Ectodermal cell (in vitro differentiated cells): ENCODE measurements around the gene MPG.

Source experiments
- H3K27ac ChIP-seq: 2 replicates; pipeline ENCODE4 v1.7.0; 2013; ENCODE audit warnings: mild to moderate bottlenecking, low read depth, low read length; ENCODE audit not compliant: insufficient read depth, poor library complexity, severe bottlenecking
- H3K27me3 ChIP-seq: 2 replicates; pipeline ENCODE4 v1.7.0; 2013; ENCODE audit warnings: mild to moderate bottlenecking, low read length; ENCODE audit not compliant: insufficient read depth, control insufficient read depth, poor library complexity, severe bottlenecking
- H3K36me3 ChIP-seq: one replicate; pipeline ENCODE4 v1.7.0; 2013; ENCODE audit warnings: low read length; ENCODE audit not compliant: control insufficient read depth, insufficient read depth
- H3K4me1 ChIP-seq: one replicate; pipeline ENCODE4 v1.7.0; 2013; ENCODE audit warnings: low read length; ENCODE audit not compliant: control insufficient read depth, insufficient read depth
- H3K4me3 ChIP-seq: 2 replicates; pipeline ENCODE4 v1.7.0; 2013; ENCODE audit warnings: low read depth, low read length, control low read depth; ENCODE audit not compliant: insufficient read depth
- H3K9me3 ChIP-seq: 2 replicates; pipeline ENCODE4 v1.7.0; 2013; ENCODE audit warnings: mild to moderate bottlenecking, low read length, moderate library complexity; ENCODE audit not compliant: control insufficient read depth
- WGBS, 2 experiments: methylation state at CpG; one replicate each; pipeline ENCODE4 v1.1.7; 2013; ENCODE audit warnings: missing lambda C conversion rate in 2 of 2; 5-methylcytosine and 5-hydroxymethylcytosine counted together

MPG gene

DNA sequence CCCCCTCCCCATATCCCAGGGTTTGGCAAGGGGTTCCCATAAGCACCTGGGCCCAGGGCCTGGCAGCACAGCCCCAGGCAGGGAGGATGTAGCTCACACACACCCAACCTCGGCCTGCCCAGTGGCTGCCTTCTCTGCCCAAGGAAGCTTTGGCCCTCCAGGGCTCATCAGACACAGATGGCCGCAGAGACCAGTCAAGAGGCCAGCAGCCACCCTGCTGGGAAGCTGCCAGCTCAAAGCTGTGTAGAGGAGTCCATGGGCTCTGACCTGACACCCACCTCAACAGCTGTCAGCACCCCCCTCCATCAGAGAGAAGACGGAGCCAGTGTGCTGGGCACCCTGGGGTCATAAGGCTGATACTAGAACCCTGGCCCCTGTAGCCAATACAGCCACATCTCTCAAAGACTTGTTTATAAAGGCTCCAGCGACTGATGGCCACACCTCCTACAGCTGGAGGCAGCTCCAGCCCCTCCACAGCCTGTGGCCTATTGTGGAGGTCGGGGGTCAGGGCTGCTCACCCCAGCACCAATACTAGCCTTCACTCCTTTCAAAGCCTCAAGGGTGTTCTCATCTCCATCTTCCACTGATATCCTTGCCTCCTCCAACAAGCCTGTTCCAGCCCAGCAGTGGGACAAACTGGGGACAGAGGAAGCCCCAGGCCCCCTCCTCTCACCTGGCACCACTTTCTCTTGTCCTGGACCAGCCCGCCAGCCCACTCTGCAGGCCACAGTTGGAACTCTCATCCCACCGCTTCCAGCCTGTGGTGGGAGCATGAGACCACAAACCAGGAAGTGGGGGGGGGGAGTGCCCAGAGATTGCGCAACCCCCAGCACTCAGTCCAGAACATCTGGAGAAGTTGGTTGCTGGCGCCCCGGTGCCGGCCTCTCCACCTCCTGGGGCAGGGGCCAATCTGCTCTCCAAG lies 2.2 kb upstream of the MPG start:
- Histone ChIP-seq H3K36me3 (peaks cover 4% of the 10 kb centered on the region), H3K9me3 (no peaks in the 10 kb centered on the region), H3K4me3 (no peak overlapping the region), H3K27me3 (peaks cover 16% of the 10 kb centered on the region), H3K4me1 (peaks cover 44% of the 10 kb centered on the region), H3K27ac (no peak overlapping the region)
- 72% methylated on average over 11 of the region's 11 CpGs for WGBS, 2 experiments

DNA sequence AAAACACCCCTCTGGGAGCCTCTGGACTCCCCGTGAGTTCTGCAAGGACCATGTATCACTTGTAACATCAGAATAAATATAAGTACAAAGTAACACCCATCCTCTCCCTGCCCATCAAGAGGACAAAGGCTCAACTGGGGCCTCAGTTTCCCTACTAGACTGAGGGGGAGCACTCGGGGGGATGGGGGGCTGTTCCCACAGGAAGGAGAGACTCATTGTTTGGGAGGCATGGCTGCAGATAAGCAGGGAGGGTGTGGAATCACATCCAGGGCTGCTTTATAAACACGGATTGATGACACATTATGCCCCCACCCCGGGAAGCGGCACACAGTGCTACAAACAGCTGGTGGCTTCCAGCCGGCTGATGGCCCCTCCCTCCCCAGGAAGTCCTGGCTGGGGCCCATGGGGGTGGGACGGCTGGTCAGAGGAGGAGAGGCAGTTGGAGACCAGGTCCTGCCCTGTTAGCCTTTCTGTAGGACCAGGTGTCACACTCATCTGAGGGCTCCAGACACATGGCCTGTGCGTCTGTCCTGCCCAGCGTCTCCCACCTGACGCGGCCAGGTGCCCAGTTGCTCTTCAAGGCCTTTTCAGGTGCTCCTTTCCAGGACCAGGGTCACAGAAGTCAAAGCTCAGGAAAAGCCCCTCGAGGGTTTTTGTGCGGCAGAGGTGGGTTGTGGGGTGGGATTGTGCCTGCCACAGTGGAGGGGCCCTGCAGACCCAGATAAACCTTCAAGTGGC lies 1.3 kb upstream of the MPG start:
- 82 to 84% methylated on average over 13 of the region's 13 CpGs for WGBS, 2 experiments
- no peaks in the 10 kb centered on the region for H3K9me3 ChIP-seq
- H3K27ac ChIP-seq = no peak overlapping the region
- H3K4me1 ChIP-seq = peaks cover 39% of the 10 kb centered on the region
- peaks cover 13% of the 10 kb centered on the region for H3K27me3 ChIP-seq
- H3K36me3 ChIP-seq = peaks cover 4% of the 10 kb centered on the region
- H3K4me3 ChIP-seq = peak overlapping the region; percentile 64

DNA sequence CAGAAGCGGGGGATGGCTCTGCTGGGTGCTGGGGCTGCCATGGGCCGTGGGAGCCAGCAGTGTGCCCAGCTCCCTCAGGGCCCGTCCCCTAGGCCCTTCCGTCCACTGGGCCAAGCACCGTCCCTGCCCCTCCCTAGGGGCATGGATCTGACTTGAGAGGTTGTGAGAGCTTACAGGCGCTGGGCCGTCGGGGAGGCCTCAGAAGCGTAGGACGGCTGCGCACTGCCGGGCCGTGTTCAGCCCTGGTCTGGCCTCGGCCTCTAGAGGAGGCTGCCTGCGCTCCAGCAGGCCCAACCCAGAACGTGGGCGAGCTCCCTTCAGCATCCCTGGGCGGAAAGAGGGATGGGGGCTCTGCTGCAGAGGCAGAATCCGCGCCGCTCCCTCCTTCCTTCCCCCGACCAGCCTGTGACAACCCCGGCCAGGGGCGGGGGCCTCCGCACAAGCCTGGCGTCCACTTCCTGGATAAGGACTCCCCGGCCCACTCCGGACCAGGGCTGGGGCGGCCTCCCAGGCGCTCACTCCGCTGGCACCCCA lies 685 bp upstream of the MPG start:
- peak overlapping the region; percentile 64 for H3K4me3 ChIP-seq
- WGBS, 2 experiments = 29 to 31% methylated on average over 31 of the region's 31 CpGs
- peaks cover 13% of the 10 kb centered on the region for H3K27me3 ChIP-seq
- H3K27ac ChIP-seq = no peak overlapping the region
- peaks cover 4% of the 10 kb centered on the region for H3K36me3 ChIP-seq
- no peaks in the 10 kb centered on the region for H3K9me3 ChIP-seq
- H3K4me1 ChIP-seq = peaks cover 39% of the 10 kb centered on the region

DNA sequence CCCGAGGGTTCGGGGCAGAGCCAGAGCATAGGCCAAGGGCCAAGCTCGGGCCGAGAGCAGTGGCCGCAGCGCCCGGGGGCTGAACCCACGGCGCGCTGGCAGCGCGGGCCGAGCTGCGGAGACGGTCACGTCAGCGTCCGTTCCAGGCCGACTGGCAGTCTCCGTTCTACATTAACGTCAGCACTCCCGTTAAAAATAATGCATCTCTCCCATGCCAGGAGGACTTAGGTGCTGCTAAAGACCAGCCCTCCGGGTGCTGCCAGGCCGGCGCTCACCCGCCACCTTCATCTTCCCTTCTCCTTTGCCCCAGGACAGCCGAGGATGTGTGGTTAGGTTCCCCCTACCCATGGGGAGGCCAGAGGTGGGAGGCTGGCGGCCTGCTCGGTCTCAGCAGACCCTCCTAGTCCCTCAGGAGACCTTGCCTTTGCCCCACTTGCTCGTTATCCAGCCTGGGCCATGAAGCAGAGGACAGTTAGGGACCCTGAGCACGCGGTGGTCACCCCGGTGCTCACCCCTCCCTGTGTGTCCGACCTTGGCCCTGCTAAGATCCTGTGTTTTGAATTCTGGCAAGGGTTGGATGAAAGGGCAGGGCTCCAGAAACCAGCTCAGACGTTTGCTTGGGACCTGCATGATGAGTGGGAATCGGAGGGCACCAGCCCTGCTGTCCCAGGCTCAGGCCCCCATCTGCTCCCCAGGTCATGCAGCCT lies 572 bp downstream of the MPG start:
- Histone ChIP-seq H3K27me3 (peaks cover 8% of the 10 kb centered on the region), H3K9me3 (no peaks in the 10 kb centered on the region), H3K4me1 (peaks cover 30% of the 10 kb centered on the region), H3K36me3 (peaks cover 4% of the 10 kb centered on the region), H3K27ac (no peak overlapping the region), H3K4me3 (peak overlapping the region; percentile 64)
- 22 to 23% methylated on average over 36 of the region's 36 CpGs for WGBS, 2 experiments

DNA sequence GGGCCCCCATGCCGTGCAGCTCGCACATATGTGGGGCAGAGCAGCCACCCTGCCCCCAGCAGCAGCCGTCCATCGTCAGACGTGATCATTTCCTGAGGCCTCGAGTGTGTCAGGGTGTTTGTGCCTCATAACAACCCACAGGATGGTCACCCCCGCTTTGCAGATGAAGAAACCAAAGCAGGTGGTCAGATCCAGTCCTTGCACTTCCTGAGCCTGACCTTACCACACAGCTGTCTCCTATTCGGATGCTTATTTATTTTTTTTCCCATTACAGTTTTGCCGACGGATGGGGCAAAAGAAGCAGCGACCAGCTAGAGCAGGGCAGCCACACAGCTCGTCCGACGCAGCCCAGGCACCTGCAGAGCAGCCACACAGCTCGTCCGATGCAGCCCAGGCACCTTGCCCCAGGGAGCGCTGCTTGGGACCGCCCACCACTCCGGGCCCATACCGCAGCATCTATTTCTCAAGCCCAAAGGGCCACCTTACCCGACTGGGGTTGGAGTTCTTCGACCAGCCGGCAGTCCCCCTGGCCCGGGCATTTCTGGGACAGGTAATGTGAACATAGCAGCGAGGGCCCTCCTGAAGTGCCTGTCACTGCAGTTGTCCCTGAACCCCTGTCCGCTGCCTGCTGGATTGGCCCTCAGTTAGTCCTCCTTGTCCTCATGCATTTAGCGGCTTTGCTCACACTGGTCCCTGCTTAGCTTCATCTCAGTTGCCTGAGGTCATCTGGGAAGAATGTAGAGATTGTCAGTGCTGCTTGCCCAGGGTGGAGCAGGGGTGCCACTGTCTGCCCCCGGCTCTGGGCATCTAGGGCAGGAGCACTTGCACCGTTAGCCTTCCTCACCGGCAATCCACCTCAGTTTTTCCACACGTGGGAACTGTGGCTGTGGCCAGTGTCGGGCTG lies 1.4 kb downstream of the MPG start:
- Histone ChIP-seq H3K4me3 (peak overlapping the region; percentile 64), H3K27ac (no peak overlapping the region), H3K27me3 (peaks cover 8% of the 10 kb centered on the region), H3K9me3 (no peaks in the 10 kb centered on the region), H3K36me3 (peaks cover 4% of the 10 kb centered on the region), H3K4me1 (peaks cover 22% of the 10 kb centered on the region)
- WGBS, 2 experiments = 90 to 91% methylated on average over 32 of the region's 32 CpGs

DNA sequence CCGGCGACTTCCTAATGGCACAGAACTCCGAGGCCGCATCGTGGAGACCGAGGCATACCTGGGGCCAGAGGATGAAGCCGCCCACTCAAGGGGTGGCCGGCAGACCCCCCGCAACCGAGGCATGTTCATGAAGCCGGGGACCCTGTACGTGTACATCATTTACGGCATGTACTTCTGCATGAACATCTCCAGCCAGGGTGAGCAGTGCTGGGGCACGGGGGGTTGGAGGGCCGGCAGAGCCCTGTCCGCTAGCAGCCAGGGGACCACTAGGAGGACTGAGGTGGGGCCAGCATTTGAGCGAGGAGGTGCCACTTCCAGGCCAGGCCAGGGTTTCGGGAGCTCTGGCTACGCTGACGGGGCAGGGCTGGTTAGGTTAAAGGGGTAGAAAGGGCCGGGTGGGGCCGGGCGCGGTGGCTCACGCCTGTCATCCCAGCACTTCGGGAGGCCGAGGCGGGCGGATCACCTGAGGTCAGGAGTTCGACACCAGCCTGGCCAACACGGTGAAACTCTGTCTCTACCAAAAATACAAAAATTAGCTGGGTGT lies 5.1 kb downstream of the MPG start:
- 94 to 97% methylated on average over 31 of the region's 31 CpGs for WGBS, 2 experiments
- no peak overlapping the region for H3K4me3 ChIP-seq
- no peak overlapping the region for H3K27ac ChIP-seq
- no peaks in the 10 kb centered on the region for H3K9me3 ChIP-seq
- H3K36me3 ChIP-seq = peaks cover 11% of the 10 kb centered on the region
- no peaks in the 10 kb centered on the region for H3K4me1 ChIP-seq
- H3K27me3 ChIP-seq = peaks cover 8% of the 10 kb centered on the region

DNA sequence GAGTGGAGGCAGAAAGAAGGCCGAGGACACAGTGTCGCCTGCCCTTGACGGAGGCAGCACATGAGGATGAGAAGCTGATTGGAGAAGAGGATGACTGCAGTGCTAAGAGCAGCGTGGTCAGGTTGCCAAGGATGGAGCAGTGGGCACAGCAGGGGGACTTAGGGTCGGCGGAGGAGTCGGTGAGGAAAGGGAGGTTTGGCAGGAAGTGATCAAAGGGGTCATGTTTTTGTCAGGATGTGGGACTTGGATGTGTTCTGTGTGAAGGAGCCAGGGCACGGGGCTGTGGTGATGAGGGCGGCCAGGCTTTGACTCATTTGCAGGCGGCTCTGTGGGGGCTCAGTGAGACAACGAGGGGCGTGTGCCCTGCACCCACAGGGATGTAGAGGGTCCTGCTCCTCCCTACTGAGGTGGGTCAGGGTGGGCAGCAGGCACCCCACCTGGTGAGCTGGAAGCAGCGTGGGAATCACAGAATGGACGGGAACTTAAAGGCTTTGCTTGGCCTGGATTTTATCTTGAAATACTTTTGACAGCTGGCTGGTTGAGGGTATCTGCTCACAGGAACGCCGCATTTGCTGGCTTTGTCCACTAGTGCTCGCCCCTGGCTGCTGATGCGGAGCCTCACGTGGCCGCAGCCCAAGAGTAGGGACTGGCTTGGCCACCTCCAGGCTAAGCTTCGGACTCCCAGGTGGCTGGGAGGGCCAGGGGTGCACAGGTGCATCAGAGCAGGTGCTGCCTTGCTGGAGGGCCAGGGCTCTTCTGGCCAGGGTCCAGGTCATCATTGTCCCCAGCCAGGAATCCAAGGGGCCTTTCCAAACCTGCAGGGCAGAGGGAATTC lies 6.0 kb downstream of the MPG start:
- no peaks in the 10 kb centered on the region for H3K27me3 ChIP-seq
- H3K9me3 ChIP-seq = no peaks in the 10 kb centered on the region
- no peak overlapping the region for H3K4me3 ChIP-seq
- H3K4me1 ChIP-seq = no peaks in the 10 kb centered on the region
- 85 to 86% methylated on average over 21 of the region's 21 CpGs for WGBS, 2 experiments
- peaks cover 15% of the 10 kb centered on the region for H3K36me3 ChIP-seq
- H3K27ac ChIP-seq = no peak overlapping the region

DNA sequence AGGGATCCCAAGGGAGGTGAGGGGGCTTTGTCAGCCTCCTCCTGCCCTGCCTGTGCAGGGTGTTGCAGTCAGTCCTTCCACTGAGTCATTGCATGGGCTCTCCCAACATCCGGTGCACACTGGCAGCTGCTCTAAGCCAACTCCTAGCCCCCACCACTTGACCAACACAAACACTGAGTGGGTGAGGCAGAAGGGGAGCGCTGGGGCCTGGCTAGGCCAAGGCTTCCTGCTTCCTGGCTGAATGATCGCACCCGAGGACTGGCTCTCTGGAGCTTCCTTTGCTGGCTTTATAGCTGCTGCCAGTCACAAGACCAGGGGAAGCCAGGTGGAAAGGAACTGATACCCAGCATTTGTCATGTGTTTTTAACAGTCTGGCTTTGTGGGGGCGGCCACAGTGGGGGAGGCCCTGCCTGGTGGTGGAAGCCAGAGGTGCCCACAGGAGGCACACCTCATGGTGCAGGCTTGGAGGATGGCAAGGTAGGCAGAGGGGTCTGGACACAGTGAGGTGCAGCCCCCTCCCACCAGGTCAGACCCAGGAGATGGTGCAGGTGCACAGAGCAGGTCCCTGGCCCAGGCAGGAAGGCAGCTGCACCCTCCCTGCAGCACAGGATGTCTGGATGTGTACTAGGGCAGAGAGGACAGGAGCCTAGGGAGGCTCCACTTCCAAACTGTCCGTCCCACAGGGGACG lies 6.8 kb downstream of the MPG start:
- peak overlapping the region; percentile 8 for H3K27ac ChIP-seq
- H3K36me3 ChIP-seq = peaks cover 15% of the 10 kb centered on the region

More for the DNA sequence above, 6.8 kb downstream of the MPG start:
- Histone ChIP-seq H3K27me3 (no peaks in the 10 kb centered on the region), H3K4me1 (no peaks in the 10 kb centered on the region), H3K4me3 (no peak overlapping the region), H3K9me3 (no peaks in the 10 kb centered on the region)
- WGBS, 2 experiments = 93 to 95% methylated on average over 7 of the region's 7 CpGs
